Amygdala (tissue), 56 donors: ENCODE results near the gene TST.
"Not testable (repeated sequence)": the region's sequence is repeated elsewhere in the genome, so short reads cannot be mapped to it uniquely, and the experiment has no call there.

Experiments used
- DNase-seq, 56 donors: peaks; one replicate each; lab custom pipeline; 2025; lab: John Stamatoyannopoulos, UW

The TST gene

DNA sequence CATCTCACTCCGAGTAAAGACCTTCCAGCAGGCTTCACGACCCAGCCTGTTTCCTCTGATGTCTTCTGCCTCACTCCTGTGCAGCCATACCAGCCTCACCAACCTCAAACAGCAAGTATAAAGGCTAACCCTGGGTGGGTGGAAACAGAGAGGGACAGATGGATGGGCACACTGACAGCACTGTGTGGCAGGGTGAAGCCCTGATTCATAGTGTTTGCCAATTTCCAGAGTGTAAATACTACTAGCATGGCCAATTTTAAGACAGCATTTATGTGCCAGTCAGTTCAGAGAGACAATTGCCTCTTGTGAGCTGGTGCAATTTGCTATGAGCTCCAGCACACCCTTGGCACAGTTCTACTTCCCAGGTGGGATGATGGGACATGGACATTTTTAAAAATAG is 21.5 kb downstream of the TST start:
- DNase-seq, result no peak

DNA sequence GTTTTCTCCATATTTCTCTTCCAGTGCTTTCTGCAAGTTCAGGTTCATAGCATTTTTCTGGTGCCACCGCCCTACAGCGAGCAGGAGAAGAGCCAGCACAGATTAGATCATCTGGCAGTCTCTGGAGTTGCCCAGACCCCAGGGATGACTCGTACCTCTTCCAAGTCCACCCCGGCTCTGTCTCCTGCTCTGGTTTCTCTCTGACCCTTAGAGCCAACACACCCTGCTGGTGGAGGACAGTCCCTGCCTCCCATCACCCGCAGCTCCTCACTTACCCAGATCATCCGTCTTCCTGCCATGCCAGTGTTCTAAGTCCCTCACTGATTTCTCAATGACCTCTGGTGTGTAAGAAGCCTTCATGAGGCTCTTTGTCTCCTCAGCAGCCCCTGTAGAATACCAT is 28.0 kb downstream of the TST start:
- no peak for DNase-seq

DNA sequence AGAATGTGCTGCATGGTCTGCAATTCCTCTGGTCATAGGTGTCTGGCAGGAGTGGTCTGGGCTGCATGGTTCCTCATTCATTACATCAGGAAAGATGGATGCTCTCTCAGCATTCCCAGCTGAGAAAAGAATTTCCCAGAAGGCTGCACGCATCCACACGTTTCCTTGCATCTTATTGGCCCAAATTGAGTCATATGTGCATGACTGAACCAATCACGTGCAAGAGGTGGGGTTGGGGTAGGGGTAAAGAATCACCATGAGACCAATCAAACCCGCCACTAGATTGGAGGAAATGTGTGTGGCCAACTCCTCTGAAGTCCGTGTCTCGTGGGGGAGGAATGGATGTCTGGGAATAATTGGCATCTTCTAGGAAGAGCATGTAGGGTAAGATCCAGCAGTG is 28.8 kb downstream of the TST start:
- DNase-seq, result no peak

DNA sequence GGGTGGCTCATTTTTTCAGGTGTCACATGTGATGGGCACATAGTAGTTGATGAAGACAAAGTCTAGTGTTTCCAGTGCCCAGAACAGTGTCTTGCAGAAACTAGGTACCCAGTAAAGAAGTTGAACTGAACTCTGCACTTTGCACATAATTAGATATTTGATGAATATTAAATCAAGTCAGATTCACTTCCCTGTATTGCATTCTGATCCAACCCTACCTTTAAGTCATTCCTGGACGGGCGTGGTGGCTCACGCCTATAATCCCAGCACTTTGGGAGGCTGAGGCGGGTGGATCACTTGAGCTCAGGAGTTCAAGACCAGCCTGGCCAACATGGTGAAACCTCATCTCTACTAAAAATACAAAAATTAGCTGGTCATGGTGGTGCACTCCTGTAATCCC is 30.2 kb downstream of the TST start:
- DNase-seq, result not testable (repeated sequence)

DNA sequence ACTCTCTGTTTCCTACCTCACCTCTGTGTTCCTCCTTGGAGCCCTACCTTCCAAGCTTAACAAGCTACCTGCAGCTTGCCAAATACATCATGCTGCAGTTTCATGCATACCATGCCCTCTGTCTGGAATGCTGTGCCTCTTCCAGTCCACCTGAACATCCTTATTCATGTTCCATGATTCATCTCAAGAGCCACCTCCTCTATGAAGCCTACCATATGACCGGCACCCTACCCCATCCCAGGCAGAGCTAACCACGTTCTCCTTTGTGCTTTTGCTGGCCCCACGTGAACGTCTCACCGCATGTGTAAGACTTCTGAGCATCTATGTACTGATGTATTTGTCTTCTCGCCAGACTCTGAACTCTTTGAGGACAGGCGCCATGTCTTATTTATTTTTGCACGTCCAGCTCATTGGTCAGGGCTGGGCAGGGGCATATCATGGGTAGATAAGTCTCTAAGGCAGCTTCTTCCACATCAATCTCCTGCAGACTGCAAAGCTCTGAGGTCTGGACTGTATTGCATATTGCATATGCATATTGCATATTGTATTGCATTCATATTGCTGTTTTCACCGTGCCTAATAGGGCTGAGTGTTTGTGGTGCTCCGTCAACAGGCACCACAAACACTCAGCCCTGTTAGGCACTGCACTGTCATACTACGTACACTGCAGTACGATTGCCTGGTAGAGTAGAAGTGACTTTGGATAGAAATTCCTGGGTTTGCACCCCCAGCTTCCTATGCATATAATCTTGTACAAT is 31.0 kb downstream of the TST start:
- no peak for DNase-seq

DNA sequence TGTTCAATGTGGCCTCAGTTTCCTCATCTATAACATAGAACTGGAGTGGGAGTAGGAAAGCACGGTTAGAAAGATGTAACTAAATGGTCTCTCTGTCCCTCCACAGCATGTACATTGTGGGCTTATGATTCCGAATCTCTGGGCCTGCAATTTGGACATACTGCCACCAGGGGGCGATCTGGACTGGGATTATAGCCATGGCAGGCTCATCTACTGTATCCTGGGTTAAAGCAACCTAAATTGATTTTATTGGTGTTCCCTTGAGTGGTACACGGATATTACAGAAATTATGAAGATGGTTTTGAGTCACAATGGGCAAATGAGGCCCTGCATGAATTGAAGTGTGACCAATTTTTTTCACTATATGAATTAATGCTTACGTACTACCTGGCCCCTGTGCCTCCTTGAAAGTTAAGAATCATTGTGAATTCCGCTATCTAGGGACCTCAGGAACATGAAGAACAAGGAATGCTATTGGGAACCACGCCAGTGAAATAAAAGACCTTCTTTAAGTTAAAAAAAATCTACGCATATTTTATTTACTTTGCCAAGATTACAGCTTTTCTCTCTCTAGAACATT is 32.9 kb downstream of the TST start:
- no peak for DNase-seq

DNA sequence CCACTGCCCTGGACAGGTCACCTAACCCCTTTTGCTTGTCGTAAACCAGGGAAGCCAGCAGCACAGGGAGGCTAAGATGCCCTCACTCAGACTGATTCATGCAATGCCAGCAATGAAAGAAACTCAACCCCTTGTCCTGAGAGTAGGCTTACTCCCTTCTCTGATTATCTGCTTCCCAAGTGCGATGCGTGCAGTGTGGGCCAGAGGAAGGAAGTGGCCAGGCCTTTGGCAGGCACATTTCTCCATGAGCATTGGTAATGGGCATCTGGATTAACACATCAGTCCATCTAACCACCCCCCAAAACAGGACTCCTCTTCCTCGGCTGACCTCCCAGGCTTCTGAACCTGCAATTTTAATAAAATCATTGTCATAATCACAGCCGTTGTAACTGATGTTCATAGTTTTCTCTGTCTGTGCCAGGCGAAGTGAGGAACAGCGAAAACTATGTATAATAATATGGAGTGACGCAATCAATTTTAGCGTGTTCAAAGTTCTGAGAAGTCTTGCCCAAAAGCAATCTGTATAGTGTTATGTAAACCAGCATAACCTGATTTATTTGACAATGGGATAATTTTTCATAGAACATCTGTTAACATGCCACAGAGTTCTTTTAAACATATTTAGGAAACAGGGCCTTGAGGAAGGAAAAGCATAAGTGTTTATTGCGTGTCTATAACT is 33.9 kb downstream of the TST start:
- no peak for DNase-seq

DNA sequence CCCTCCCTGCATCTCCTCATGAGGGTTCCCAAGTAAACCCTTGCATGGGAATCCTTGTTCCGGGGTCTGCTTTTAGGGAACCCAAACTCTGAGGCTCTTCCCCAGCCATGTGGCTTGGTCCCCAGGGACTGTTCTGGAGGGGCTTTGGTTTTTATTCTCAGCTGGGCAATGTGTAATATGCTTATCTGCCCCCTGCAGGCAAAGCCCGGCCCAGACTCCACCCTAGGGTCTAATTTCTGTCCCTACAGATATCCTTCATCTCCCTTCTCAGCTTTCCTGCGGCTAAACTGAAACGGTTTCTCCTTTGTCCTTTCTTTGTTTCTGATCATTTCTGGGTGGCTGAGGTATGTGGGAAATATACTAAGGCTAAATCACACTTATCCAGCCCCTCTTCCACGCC is 37.1 kb downstream of the TST start:
- no peak for DNase-seq

DNA sequence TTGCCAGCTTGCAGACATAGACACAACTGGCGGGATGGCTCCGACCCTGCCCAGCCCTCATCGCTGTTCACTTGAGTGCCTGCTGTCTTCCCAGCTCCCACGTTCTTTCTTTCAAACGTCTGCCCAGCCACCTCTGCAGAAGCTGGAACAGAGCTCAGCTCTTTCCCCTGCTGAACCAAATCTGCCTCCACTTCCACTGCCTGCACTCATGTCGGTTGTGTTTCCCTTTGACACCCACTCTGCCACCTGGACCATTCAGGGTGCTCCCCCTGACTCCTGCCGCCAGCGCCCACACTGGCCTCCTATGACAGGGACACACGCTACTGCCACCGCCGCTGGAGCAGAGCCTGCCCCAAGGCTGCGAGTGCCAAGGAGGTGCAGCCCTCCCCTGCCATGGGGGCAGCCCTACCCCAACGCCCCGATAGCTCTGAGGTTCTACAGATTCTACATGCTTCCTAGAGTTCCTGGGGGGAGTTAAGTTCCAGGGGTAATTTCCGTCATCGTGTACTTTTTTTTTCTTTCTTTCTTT is 37.9 kb downstream of the TST start:
- peak in 2 of 56 donors; percentile 3 to 5 for DNase-seq

DNA sequence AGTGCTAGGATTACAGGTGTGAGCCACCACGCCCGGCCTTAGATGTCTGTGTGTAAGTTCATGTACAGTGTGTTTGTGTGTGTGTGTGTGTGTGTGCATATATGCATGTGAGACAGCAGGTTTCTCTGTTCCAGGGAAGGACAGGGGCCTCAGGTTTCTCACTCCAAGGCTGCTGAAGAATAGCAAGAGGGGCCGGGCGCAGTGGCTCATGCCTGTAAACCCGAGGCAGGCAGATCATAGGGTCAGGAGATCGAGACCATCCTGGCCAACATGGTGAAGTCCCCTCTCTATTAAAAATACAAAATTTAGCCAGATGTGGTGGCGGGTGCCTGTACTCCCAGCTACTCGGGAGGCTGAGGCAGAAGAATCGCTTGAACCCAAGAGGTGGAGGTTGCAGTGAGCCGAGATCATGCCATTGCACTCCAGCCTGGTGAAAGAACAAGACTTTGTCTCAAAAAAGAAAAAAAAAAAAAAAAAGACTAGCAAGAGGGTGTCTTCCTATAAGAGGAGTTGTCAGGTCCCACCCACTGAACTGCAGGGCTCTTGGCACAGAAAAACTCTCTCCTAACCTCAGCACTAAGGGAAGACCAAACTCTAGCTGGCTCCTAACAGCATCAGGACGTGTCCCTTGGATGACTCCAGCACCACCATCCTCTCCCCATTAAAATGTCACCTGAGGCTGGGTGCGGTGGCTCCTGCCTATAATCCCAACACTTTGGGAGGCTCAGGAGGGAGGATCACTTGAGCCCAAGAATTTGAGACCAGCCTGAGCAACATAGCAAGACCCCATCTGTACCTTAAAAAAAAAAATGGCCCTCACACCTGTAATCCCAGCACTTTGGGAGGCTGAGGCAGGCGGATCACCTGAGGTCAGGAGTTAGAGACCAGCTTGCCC is 40.0 kb downstream of the TST start:
- DNase-seq, result no peak

DNA sequence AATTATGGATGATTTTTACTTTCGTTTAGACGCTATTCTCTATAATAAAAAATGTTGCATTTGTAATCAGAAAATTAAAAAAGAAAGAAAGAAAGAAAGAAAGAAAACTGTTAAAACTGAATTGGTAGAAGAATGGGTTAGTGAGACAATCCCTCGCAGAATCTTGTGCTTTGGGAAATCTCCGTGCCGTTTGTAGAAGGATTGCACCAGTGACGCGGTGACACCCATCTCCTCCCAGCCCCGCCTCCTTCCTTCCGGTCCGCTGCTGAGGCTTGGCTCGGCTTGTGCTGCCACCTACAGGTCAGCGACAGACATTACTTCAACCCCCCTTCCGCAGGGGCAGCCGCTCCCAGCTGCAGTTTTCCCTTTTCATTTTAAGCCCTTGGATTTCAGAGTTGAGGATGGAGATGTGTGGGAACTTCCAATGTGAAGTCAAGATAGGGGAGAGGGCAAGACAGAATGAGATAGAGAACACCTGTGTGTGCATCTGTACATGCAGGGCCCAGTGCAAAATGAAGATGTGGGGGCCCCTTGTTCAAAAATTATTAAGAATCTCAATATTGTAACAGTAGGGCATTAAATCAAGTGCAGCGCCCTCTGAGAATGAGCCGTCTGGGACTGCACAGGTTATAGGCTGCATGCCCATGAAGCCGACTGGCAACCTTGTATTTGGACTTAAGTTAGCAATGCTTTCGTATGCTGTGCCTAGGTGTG is 41.1 kb downstream of the TST start:
- peak; percentile 10 to 90 (median 73) for DNase-seq

DNA sequence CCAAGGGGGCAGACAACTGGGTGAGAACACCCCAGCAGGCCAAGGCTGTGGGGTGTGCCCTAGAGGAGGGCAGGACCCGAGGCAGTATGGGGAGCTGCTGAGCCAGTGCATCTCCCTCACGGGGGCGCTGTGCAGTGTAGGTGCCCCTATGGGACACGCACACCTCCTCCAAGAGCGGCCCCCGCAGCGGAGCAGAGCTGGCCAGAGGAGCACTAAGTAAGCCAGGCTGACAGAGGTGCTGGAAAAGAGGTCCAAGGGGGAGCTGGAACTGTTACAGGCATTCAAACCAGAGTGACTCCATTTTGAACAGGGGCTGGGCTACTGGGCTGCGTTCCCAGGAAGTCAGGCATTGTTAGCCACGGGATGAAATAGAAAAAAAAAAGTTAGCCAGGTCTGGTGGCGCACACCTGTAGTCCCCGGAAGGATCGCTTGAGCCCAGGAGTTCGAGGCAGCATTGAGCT is 41.8 kb downstream of the TST start:
- DNase-seq, result peak in 26 of 56 donors; percentile 3 to 58 (median 16)

DNA sequence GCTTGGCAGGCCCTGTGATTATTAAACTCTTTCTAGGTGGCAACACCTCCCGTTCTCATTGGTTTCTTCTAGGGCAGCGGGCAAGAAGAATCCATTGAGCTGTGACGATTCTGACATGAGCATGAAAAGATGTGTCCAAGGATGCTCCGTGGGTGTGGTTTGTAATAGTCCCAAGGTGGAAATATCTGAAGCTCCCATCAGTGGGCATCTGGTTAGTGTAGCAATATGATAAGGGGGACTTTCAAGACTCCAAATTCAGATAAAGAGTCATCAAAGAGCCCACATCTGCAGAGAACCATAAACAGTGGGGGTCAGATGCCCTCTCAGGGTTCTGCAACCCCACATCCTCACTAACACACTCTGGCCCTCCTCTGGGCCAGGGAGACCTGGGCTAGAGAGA is 42.6 kb downstream of the TST start:
- DNase-seq, result no peak

DNA sequence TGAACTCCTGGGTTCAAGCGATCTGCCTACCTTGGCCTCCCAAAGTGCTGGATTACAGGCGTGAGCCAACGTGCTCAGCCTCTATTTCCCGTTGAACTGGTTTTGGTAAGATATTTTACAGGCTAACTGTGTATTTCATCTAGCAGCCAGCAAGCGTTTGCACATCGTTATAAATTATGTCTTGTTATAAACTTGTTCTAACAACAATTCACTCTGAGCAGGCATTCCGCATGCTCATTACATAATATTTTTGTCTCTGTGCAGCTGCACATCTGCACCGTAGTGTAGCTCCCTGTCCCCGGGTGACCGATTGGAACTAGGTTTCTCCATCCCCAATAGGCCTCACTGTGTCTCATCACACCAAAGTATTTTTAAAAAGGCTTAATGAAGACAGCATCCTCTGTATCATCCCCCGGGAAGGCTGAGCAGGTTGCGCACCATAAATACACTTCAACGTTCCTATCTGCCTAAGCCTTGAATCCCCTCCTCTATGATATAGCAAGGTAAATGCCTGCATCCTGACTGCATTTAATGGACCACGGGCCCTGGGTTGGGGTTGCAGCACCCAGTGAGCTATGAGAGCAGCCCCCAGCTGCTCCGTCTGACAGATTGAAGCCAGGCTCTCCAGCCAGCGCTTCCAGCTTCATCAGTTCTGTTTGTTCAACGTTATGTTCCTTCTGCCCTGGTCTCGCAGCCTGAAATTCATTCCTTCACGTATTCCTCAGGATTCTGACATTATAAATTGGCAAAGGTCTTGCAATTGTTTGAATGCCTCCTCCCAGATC is 47.7 kb downstream of the TST start:
- peak in 1 of 56 donors; percentile 0 for DNase-seq

DNA sequence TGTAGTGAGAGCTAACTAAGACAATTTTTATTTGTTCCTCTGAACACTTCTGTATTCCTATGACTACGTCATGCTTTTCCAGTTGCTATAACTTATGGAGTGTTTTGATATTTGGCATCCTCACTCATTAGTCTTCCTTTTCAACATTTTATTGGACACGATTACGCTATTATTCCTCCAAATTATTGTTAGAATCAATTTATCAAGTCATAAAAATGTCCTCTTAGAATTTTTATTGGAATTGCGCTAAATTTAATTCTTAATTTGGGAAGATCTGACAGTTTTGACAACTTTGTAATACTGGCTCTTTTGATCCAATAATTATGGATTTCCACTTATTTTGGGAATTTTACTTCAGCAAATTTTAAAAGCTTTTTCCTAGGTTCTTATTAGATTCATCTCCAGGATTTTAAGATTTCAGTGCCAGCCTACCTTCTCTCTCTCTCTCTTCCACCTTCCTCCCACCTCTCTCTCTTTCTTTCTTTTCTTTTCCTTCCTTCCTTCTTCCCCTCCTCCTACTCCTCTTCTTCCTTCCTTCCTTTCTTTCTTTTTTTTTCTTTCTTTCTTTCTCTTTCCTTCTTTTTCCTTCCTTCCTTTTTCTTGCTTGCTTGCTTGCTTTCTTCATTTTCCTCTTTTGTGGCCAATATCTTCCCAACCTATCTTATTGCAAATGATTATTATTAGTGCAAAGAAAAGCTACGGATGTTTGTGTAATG is 50.8 kb downstream of the TST start:
- DNase-seq, result no peak

DNA sequence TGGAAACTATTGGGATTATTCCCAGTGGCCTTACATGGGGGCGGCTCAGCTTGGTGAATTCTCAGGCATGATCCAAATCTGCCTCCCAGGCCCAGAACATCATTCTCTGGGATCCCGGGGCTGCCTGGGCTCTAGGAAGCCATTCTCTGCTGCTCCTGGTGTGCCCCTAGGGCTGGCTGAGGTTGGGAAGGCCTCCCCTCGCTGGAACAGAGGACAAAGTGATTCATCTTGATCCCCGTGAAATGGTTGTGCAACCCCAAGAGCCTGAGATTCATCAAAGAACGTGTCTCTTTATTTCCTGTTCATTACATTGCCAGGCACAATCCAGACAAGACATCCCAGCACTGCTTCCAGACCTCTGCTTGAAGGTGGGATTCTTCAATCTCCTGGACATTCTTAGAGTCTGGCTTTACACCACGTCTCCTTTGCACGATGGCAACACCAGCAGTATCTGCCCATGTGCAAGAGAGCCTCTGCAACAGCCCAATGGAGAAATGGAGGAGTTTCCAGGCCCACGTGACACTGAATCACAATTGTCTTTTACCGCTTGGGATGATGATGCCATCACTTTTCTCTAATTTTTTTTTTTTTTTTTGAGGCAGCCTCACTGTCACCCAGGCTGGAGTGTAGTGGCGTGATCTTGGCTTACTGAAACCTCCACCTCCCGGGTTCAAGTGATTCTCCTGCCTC is 52.3 kb downstream of the TST start:
- no peak for DNase-seq

DNA sequence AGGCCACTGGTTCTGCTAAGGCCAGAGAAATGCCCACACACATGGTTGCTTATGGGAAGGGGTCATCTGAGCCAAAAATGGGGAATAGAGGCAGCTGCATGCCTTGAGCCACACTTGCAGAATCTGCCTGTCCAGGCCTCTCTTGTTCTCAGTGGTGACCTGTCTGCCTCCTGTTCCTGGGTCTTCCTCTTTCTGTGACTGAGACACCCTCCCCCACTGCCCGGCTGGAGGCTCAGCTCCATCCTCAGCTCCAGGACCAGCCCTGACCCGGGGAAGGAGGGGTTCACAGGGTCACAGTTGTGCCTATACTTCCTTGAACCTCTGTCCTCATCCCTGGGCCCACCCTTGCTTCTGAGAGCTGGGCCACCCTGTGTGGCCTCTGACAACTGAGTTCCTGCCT is 53.6 kb downstream of the TST start:
- DNase-seq, result no peak

DNA sequence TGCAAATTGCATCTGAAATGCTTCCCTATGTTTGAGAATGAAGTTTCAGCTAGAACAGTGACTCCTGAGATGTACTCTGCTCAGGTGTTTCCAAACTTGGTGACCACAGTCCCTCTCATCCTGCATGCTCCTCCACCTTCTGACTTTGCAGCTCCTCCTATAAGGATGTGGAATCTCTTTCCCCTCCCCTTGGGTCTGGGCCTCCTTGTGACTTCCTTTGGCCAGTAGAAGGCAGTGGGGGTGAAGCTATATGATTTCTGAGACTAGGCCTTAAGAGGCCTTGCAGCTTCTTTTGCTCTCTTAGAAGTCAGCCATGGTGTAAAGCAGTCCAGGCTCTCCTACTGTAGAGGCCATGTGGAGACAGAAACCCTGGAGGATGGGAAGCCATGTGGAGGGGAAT is 55.1 kb downstream of the TST start:
- DNase-seq, result no peak
